ENCODE results near the gene DIS3L.
"Not testable (repeated sequence)": the region's sequence is repeated elsewhere in the genome, so short reads cannot be mapped to it uniquely, and the experiment has no call there.

DNA sequence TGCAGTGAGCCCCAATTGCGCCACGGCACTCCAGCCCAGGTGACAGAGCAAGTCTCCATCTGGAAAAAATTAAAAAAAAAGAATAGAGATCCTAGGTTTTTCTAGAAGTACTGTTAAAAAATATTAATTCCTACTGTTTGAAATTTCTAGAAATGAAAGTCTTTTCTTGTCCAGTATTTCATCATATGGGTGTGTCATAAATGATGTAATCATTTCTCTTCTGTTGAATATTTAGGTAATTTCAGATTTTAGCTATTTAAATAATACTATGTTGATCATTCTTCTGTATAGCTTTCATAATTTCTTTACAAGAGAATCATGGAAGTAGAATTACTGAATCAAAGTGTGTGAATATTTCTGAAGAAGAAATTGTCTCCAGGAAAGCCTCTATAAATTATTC is 88.0 kb downstream of the DIS3L start:
- not testable (repeated sequence) for TF ChIP-seq POLR2AphosphoS5, POLR2A, EP300 (IDR thresholded peaks at IDR 0.05)
- TF ChIP-seq, protein P1, sequence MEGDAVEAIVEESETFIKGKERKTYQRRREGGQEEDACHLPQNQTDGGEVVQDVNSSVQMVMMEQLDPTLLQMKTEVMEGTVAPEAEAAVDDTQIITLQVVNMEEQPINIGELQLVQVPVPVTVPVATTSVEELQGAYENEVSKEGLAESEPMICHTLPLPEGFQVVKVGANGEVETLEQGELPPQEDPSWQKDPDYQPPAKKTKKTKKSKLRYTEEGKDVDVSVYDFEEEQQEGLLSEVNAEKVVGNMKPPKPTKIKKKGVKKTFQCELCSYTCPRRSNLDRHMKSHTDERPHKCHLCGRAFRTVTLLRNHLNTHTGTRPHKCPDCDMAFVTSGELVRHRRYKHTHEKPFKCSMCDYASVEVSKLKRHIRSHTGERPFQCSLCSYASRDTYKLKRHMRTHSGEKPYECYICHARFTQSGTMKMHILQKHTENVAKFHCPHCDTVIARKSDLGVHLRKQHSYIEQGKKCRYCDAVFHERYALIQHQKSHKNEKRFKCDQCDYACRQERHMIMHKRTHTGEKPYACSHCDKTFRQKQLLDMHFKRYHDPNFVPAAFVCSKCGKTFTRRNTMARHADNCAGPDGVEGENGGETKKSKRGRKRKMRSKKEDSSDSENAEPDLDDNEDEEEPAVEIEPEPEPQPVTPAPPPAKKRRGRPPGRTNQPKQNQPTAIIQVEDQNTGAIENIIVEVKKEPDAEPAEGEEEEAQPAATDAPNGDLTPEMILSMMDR (IDR thresholded peaks at IDR 0.05): not testable (repeated sequence)
